WTC11 (cell line): ENCODE results near the gene CD84.

Experiments used
- AR ChIP-seq: fragments of 250-450 bp; sonication (Bioruptor Pico); IDR thresholded peaks from 2 replicates; pipeline ENCODE4 v1.9.0; 2021; ENCODE audit warnings: mild to moderate bottlenecking
- CTCF ChIP-seq: fragments of 200-600 bp; IDR thresholded peaks from 2 replicates; pipeline ENCODE4 v1.8.0; 2022; ENCODE audit warnings: antibody characterized with exemption
- HMGXB4 ChIP-seq: sonication (generic); formaldehyde crosslinking; IDR thresholded peaks from 2 replicates; pipeline ENCODE4 v1.8.1; 2023; ENCODE audit warnings: mild to moderate bottlenecking, moderate library complexity, missing genetic modification reagents
- MYBL2 ChIP-seq: sonication (generic); formaldehyde crosslinking; IDR thresholded peaks from 2 replicates; pipeline ENCODE4 v1.8.1; 2023; ENCODE audit warnings: mild to moderate bottlenecking, moderate library complexity, missing genetic modification reagents
- NFYB ChIP-seq: sonication (generic); formaldehyde crosslinking; conservative IDR thresholded peaks from 2 replicates; pipeline ENCODE4 v1.8.0; 2022; ENCODE audit warnings: low read depth, missing genetic modification reagents
- NR2C2 ChIP-seq: sonication (generic); formaldehyde crosslinking; IDR thresholded peaks from 2 replicates; pipeline ENCODE4 v1.8.0; 2022; ENCODE audit warnings: mild to moderate bottlenecking, missing genetic modification reagents
- PREB ChIP-seq: sonication (generic); formaldehyde crosslinking; IDR thresholded peaks from 2 replicates; pipeline ENCODE4 v1.8.1; 2022; ENCODE audit warnings: mild to moderate bottlenecking, missing genetic modification reagents, moderate library complexity, borderline replicate concordance
- SMAD3 ChIP-seq: sonication (generic); formaldehyde crosslinking; IDR thresholded peaks from 2 replicates; pipeline ENCODE4 v1.8.0; 2022; ENCODE audit warnings: missing genetic modification reagents, mild to moderate bottlenecking, borderline replicate concordance
- SP1 ChIP-seq: sonication (generic); formaldehyde crosslinking; conservative IDR thresholded peaks from 2 replicates; pipeline ENCODE4 v1.8.1; 2022; ENCODE audit warnings: missing genetic modification reagents
- ZNF138 ChIP-seq: sonication (generic); formaldehyde crosslinking; conservative IDR thresholded peaks from 2 replicates; pipeline ENCODE4 v1.8.1; 2022; ENCODE audit warnings: mild to moderate bottlenecking, moderate library complexity, missing genetic modification reagents

GRCh38 chr1:160606611-160607010 lies 27.3 kb upstream of the CD84 start:
- TF ChIP-seq CTCF = no peak
- TF ChIP-seq PREB (CRISPR knock-in tag) = no peak
- TF ChIP-seq ZNF138 (CRISPR knock-in tag) = no peak
- no peak for TF ChIP-seq NFYB
- no peak for TF ChIP-seq SP1 (CRISPR knock-in tag)
- no peak for TF ChIP-seq SMAD3 (CRISPR knock-in tag)
- TF ChIP-seq NR2C2 = no peak
- TF ChIP-seq AR (CRISPR knock-in tag) = no peak
- no peak for TF ChIP-seq MYBL2 (CRISPR knock-in tag)
- TF ChIP-seq HMGXB4 (CRISPR knock-in tag) = no peak
